ENCODE measurements around the gene ADGRL3.

GRCh38 chr4:61397174-61397573, 197.0 kb downstream of the ADGRL3 start:
- no peak for TF ChIP-seq CTCF (IDR thresholded peaks at IDR 0.05; ENCODE audit: low read depth, low read length)
- TF ChIP-seq EZH2phosphoT487 (IDR thresholded peaks at IDR 0.05; ENCODE audit: low read depth) = no peak

Data from OCI-LY3 (cell line).